Ovary (tissue), 9 donors: ENCODE measurements around the gene RNF208. TPM values are rescaled to one million over a fixed set of nuclear protein-coding genes. Genes with fewer than 3 reads are reported as not detected.

ENCODE experiments used
- DNase-seq, 5 donors: peaks; one replicate each; pipeline ENCODE4 v3.0.0-alpha.2; 2019 to 2020
- H3K27ac ChIP-seq, 2 donors: fragments of 200-600 bp; one replicate each; pipeline versions ENCODE4 v1.5.1 to v1.8.0; 2019 to 2022
- H3K27me3 ChIP-seq: fragments of 200-600 bp; one replicate; pipeline ENCODE4 v1.8.0; 2022
- H3K36me3 ChIP-seq: fragments of 200-600 bp; sonication (generic); one replicate; pipeline ENCODE4 v1.5.1; 2019
- H3K4me1 ChIP-seq: one replicate; pipeline ENCODE4 v1.8.1; 2013; ENCODE audit warnings: mild to moderate bottlenecking, moderate library complexity; ENCODE audit not compliant: insufficient read depth
- H3K4me3 ChIP-seq: fragments of 200-600 bp; sonication (generic); one replicate; pipeline ENCODE4 v1.5.1; 2017
- H3K9me3 ChIP-seq, 2 donors: fragments of 200-600 bp in 1 of 2; sonication (generic) in 1 of 2; one replicate each; pipeline versions ENCODE4 v1.5.1 to v1.8.1; 2013 to 2019; ENCODE audit warnings: mild to moderate bottlenecking in 1 of 2, moderate library complexity in 1 of 2
- CTCF ChIP-seq, 3 donors: fragments of 450-650 bp in 2 of 3; fragments of 200-600 bp in 1 of 3; IDR thresholded peaks; one replicate each; pipeline versions ENCODE4 v1.5.1 to v1.8.0; 2016 to 2022; ENCODE audit warnings: antibody characterized with exemption in 3 of 3, mild to moderate bottlenecking in 1 of 3
- EP300 ChIP-seq: sonication (generic); formaldehyde crosslinking; IDR thresholded peaks from one replicate; pipeline ENCODE4 v1.6.1; 2017; ENCODE audit warnings: antibody characterized with exemption
- POLR2A ChIP-seq: fragments of 450-650 bp; IDR thresholded peaks from one replicate; pipeline ENCODE4 v1.6.1; 2017; ENCODE audit warnings: antibody characterized with exemption, mild to moderate bottlenecking, moderate library complexity
- WGBS, 3 donors: extraction: QIAGEN DNeasy Blood & Tissue Kit in 1 of 3; methylation state at CpG; one replicate each; pipeline versions ENCODE4 v1.1.5 to v1.1.7; 2013 to 2017; 5-methylcytosine and 5-hydroxymethylcytosine counted together
- intact Hi-C, 4 donors: fragments of 100-400 bp; cut with DNase I; formaldehyde crosslinking; loops; one replicate each; pipeline versions ENCODE4 v1.11.0 to v1.15.1; 2022 to 2023
- polyA plus RNA-seq, 2 donors: library from polyadenylated mRNA; stranded (reverse); fragments of 200-250 nt in 1 of 2; fragments of 350-450 nt in 1 of 2; fragmentation: Illumina TruSeq in 1 of 2; extraction: RNeasy Lipid Tissue Mini Kit (QIAGEN cat#74804) in 1 of 2; gene quantifications; one replicate each; pipeline ENCODE4 v1.2.3, GENCODE V29; 2013 to 2014
- total RNA-seq, 7 donors: library from RNA; depleted of rRNA in 2 of 7; stranded (reverse); fragments of >200 nt in 2 of 7; fragmentation: NEBNext Ultra II Directional in 3 of 7; extraction: Animal tissue kit (Norgen Biotek cat#: 25700) in 3 of 7; gene quantifications; one replicate each; pipeline versions ENCODE4 v1.1.0 to v1.2.4, GENCODE V29; 2016 to 2023
- donor health status: DM: no; HTN: no; CAD: no; lungs with moderate emphysema.
- donor health status: DM: no; HTN: no; CAD: no.
- donor health status: Bipolar disorder and iron deficiency.
- donor health status: DM: yes; HTN: yes; CAD: no.
- donor health status: DM: no; HTN: no; CAD: no.
- donor health status: DM: yes; HTN: yes; CAD: no.

Gene RNF208
- total and polyA plus RNA-seq, 9 donors, result 0.92 to 6.5 (median 3.1) TPM; not detected in 2

- Histone ChIP-seq H3K4me3 (no peak overlapping the region), H3K9me3 (no peaks in the 10 kb centered on the region), H3K36me3 (no peaks in the 10 kb centered on the region), H3K27me3 (no peaks in the 10 kb centered on the region), H3K27ac (no peak overlapping the region), H3K4me1 (peaks cover 6% of the 10 kb centered on the region)
- 77 to 81% (median 80%) methylated on average over 15 of the region's 15 CpGs for WGBS, 3 donors
- DNase-seq, result peak in 2 of 5 donors; percentile 12 to 39
- no peak for TF ChIP-seq EP300
- TF ChIP-seq POLR2A, result no peak
- no peak for TF ChIP-seq CTCF (IDR thresholded peaks at IDR 0.05)
- intact Hi-C loops, result no loop called here
These were observed 44.1 kb upstream of the RNF208 start for GRCh38 chr9:137266162-137266527.

- H3K27ac ChIP-seq, result no peak overlapping the region
- H3K4me3 ChIP-seq, result no peak overlapping the region
- H3K4me1 ChIP-seq, result peaks cover 6% of the 10 kb centered on the region
- no peaks in the 10 kb centered on the region for H3K27me3 ChIP-seq
- no peaks in the 10 kb centered on the region for H3K36me3 ChIP-seq
- intact Hi-C loops, result no loop called here
- no peak for DNase-seq
- no peaks in the 10 kb centered on the region for H3K9me3 ChIP-seq
- 88 to 89% (median 89%) methylated on average over 28 to 29 of the region's 29 CpGs for WGBS, 3 donors
- TF ChIP-seq EP300, result no peak
These were observed 43.6 kb upstream of the RNF208 start for GRCh38 chr9:137265496-137266161.

GRCh38 chr9:137264067-137264466 is 42.0 kb upstream of the RNF208 start:
- Histone ChIP-seq H3K27me3 (no peaks in the 10 kb centered on the region), H3K36me3 (no peaks in the 10 kb centered on the region), H3K4me3 (no peak overlapping the region), H3K4me1 (peaks cover 3% of the 10 kb centered on the region), H3K27ac (no peak overlapping the region), H3K9me3 (no peaks in the 10 kb centered on the region)
- DNase-seq, result peak in 1 of 5 donors; percentile 35
- TF ChIP-seq POLR2A, result no peak
- no peak for TF ChIP-seq CTCF (IDR thresholded peaks at IDR 0.05)
- TF ChIP-seq EP300, result no peak
- 91 to 96% (median 92%) methylated on average over 22 of the region's 22 CpGs for WGBS, 3 donors
- intact Hi-C loops, result no loop called here

- H3K27me3 ChIP-seq, result no peaks in the 10 kb centered on the region
- no peaks in the 10 kb centered on the region for H3K36me3 ChIP-seq
- H3K9me3 ChIP-seq, result no peaks in the 10 kb centered on the region
- DNase-seq, result peak in 1 of 5 donors; percentile 27
- intact Hi-C loops, result no loop called here
- no peak overlapping the region for H3K27ac ChIP-seq
- TF ChIP-seq CTCF (IDR thresholded peaks at IDR 0.05) (no peak), EP300 (no peak), POLR2A (no peak)
- no peaks in the 10 kb centered on the region for H3K4me1 ChIP-seq
- H3K4me3 ChIP-seq, result no peak overlapping the region
- 62 to 70% (median 70%) methylated on average over 10 of the region's 10 CpGs for WGBS, 3 donors
These were observed 41.5 kb upstream of the RNF208 start for GRCh38 chr9:137263506-137263905.

GRCh38 chr9:137262909-137263285 is 40.9 kb upstream of the RNF208 start:
- H3K4me3 ChIP-seq, result no peak overlapping the region
- no peaks in the 10 kb centered on the region for H3K27me3 ChIP-seq
- H3K9me3 ChIP-seq, result no peaks in the 10 kb centered on the region
- no peak overlapping the region for H3K27ac ChIP-seq
- DNase-seq, result peak in 2 of 5 donors; percentile 10 to 33
- 84 to 87% (median 86%) methylated on average over 24 of the region's 24 CpGs for WGBS, 3 donors
- no peaks in the 10 kb centered on the region for H3K4me1 ChIP-seq
- intact Hi-C loops, result no loop called here
- TF ChIP-seq POLR2A (no peak), EP300 (no peak), CTCF (IDR thresholded peaks at IDR 0.05) (no peak)
- no peaks in the 10 kb centered on the region for H3K36me3 ChIP-seq
